Lung (tissue), 12 donors: Measurements from ENCODE around the gene KCNH5. TPM values are rescaled to one million over a fixed set of nuclear protein-coding genes. Genes with fewer than 3 reads are reported as not detected.

Source experiments
- ATAC-seq: fragments of 200-7000 bp; cut with Tn5 transposase; one replicate; pipeline ENCODE4 v1.9.1; 2020; ENCODE audit warnings: moderate number of reproducible peaks; ENCODE audit not compliant: insufficient read depth, low FRiP score
- DNase-seq, 3 donors: peaks; one replicate each; pipeline ENCODE4 v3.0.0-alpha.2; 2013 to 2017
- H3K27ac ChIP-seq, 2 donors: one replicate each; pipeline ENCODE4 v1.5.1; 2013; ENCODE audit warnings: mild to moderate bottlenecking in 2 of 2, moderate library complexity in 2 of 2, control low read depth in 1 of 2, inconsistent platforms in 1 of 2, low read depth in 1 of 2, low read length in 1 of 2
- H3K27me3 ChIP-seq, 3 donors: one replicate each; pipeline ENCODE4 v1.5.1; 2013; ENCODE audit warnings: low read length in 2 of 3; ENCODE audit not compliant: control insufficient read depth in 3 of 3, insufficient read depth in 3 of 3
- H3K36me3 ChIP-seq, 4 donors: one replicate each; pipeline ENCODE4 v1.5.1; 2013; ENCODE audit warnings: low read length in 4 of 4, mild to moderate bottlenecking in 1 of 4, moderate library complexity in 1 of 4; ENCODE audit not compliant: control insufficient read depth in 4 of 4, insufficient read depth in 4 of 4
- H3K4me1 ChIP-seq, 5 donors: one replicate each; pipeline ENCODE4 v1.5.1; 2013; ENCODE audit warnings: low read length in 5 of 5, mild to moderate bottlenecking in 2 of 5, moderate library complexity in 1 of 5; ENCODE audit not compliant: control insufficient read depth in 5 of 5, insufficient read depth in 5 of 5
- H3K4me3 ChIP-seq: one replicate; pipeline ENCODE4 v1.5.1; 2013; ENCODE audit warnings: mild to moderate bottlenecking, control low read depth, moderate library complexity
- H3K9ac ChIP-seq, 2 donors: one replicate each; pipeline ENCODE4 v1.5.1; 2013; ENCODE audit warnings: low read length in 2 of 2, control low read depth in 1 of 2; ENCODE audit not compliant: insufficient read depth in 1 of 2
- H3K9me3 ChIP-seq, 4 donors: one replicate each; pipeline ENCODE4 v1.5.1; 2013; ENCODE audit warnings: low read length in 3 of 4, mild to moderate bottlenecking in 1 of 4, moderate library complexity in 1 of 4; ENCODE audit not compliant: control insufficient read depth in 4 of 4, insufficient read depth in 3 of 4
- WGBS, 2 donors: extraction: QIAGEN DNeasy Blood & Tissue Kit; methylation state at CpG; one replicate each; pipeline ENCODE4 v1.1.7; 2013; 5-methylcytosine and 5-hydroxymethylcytosine counted together
- polyA plus RNA-seq, 2 donors: library from polyadenylated mRNA; stranded (reverse); fragments of 200-250 nt; gene quantifications; one replicate each; pipeline ENCODE4 v1.2.1, GENCODE V29; 2013
- total RNA-seq, 2 donors: library from RNA; depleted of rRNA in 1 of 2; stranded (reverse); fragments of >200 nt in 1 of 2; gene quantifications; one replicate each; pipeline ENCODE4 v1.2.1, GENCODE V29; 2014 to 2021
- TF ChIP-seq, protein P1 (sequence below): IDR thresholded peaks from 2 replicates; pipeline ENCODE4 v1.5.1; 2012; ENCODE audit warnings: mild to moderate bottlenecking; ENCODE audit errors: control extremely low read depth, extremely low read depth
- donor health status: control.
- donor health status: control.
- donor health status: Bipolar disorder and iron deficiency.
- donor health status: healthy.
- donor health status: DM: yes; HTN: yes; CAD: no.

The KCNH5 gene
- total and polyA plus RNA-seq, 4 donors, result 0.03 to 0.40 (median 0.08) TPM; not detected in 1

DNA sequence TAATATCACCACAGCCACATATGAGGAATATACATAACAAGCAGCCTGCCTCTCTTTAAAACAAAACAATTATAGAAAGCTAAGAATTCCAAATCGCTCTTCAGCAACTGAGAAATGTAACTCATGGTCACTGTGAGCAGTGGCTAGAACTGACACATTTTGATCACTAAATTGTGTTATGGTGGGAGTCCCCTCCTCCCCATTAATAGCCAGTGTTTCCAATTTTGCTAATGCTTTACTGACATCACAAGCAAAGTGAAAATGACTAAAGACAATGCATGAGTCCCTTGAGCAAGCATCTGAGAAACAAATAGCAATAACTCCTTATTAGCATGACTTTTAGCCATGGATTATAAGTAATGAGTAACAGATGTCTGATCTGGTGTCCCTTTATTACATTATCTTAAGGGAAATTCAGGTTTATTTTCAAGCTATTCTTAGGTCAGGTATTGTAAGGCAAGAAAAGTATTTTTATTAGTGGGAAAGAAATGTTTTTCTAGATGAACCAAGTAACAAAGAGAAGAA is 148.3 kb downstream of the KCNH5 start:
- peaks cover 0 to 6% (median 0%) of the 10 kb centered on the region in 4 donors for H3K9me3 ChIP-seq
- H3K4me1 ChIP-seq, result no peaks in the 10 kb centered on the region
- H3K36me3 ChIP-seq, result no peaks in the 10 kb centered on the region
- WGBS, 2 donors, result 89 to 90% methylated on average over 1 of the region's 1 CpG
- DNase-seq (no peak), ATAC-seq (no peak)
- TF ChIP-seq, protein P1, sequence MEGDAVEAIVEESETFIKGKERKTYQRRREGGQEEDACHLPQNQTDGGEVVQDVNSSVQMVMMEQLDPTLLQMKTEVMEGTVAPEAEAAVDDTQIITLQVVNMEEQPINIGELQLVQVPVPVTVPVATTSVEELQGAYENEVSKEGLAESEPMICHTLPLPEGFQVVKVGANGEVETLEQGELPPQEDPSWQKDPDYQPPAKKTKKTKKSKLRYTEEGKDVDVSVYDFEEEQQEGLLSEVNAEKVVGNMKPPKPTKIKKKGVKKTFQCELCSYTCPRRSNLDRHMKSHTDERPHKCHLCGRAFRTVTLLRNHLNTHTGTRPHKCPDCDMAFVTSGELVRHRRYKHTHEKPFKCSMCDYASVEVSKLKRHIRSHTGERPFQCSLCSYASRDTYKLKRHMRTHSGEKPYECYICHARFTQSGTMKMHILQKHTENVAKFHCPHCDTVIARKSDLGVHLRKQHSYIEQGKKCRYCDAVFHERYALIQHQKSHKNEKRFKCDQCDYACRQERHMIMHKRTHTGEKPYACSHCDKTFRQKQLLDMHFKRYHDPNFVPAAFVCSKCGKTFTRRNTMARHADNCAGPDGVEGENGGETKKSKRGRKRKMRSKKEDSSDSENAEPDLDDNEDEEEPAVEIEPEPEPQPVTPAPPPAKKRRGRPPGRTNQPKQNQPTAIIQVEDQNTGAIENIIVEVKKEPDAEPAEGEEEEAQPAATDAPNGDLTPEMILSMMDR, result no peak
- H3K9ac ChIP-seq, result no peak overlapping the region
- no peak overlapping the region for H3K27ac ChIP-seq
- H3K27me3 ChIP-seq, result no peaks in the 10 kb centered on the region
- H3K4me3 ChIP-seq, result no peak overlapping the region

DNA sequence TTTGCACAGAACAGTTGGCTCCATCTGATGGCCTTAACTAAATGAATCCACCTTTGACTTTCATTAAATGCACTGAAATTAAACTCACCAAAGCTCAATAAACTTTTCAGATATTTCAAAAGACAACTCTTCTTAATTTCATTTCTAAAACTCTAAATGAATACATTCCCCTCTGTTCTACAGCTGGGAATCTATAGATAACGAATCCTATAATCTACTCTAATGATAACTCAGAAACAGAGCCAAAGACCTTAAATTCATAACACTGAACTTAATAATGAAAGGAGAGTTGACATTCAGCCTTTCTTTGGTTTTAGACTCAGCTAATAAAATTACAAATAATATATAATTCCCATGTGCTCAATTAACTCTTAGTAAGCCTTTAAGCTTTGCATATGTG is 150.5 kb downstream of the KCNH5 start:
- Histone ChIP-seq H3K9me3 (no peaks in the 10 kb centered on the region), H3K36me3 (no peaks in the 10 kb centered on the region), H3K27me3 (no peaks in the 10 kb centered on the region), H3K9ac (no peak overlapping the region), H3K4me3 (no peak overlapping the region), H3K27ac (no peak overlapping the region), H3K4me1 (no peaks in the 10 kb centered on the region)
- WGBS, 2 donors, result 80 to 84% methylated on average over 1 of the region's 1 CpG
- ATAC-seq, result no peak
- DNase-seq, result no peak
- TF ChIP-seq, protein P1, result no peak

- no peaks in the 10 kb centered on the region for H3K9me3 ChIP-seq
- 72 to 79% methylated on average over 4 of the region's 4 CpGs for WGBS, 2 donors
- no peak for ATAC-seq
- peak in 1 of 3 donors; percentile 16 for DNase-seq
- no peaks in the 10 kb centered on the region for H3K27me3 ChIP-seq
- H3K9ac ChIP-seq, result no peak overlapping the region
- no peaks in the 10 kb centered on the region for H3K36me3 ChIP-seq
- H3K27ac ChIP-seq, result no peak overlapping the region
- no peak overlapping the region for H3K4me3 ChIP-seq
- no peaks in the 10 kb centered on the region for H3K4me1 ChIP-seq
- TF ChIP-seq, protein P1, result no peak
Measured at GRCh38 chr14:62889364-62889763, 155.9 kb downstream of the KCNH5 start.

- Histone ChIP-seq H3K4me1 (no peaks in the 10 kb centered on the region), H3K27ac (no peak overlapping the region), H3K27me3 (no peaks in the 10 kb centered on the region), H3K9ac (no peak overlapping the region), H3K4me3 (no peak overlapping the region), H3K36me3 (no peaks in the 10 kb centered on the region), H3K9me3 (no peaks in the 10 kb centered on the region)
- 73 to 79% methylated on average over 1 of the region's 1 CpG for WGBS, 2 donors
- ATAC-seq (no peak), DNase-seq (no peak)
- TF ChIP-seq, protein P1, result no peak
Measured at GRCh38 chr14:62886461-62886860, 158.8 kb downstream of the KCNH5 start.
